ENCODE results near the gene SNPH.
"Not testable (repeated sequence)": the region's sequence is repeated elsewhere in the genome, so short reads cannot be mapped to it uniquely, and the experiment has no call there.

The SNPH gene, protein sequence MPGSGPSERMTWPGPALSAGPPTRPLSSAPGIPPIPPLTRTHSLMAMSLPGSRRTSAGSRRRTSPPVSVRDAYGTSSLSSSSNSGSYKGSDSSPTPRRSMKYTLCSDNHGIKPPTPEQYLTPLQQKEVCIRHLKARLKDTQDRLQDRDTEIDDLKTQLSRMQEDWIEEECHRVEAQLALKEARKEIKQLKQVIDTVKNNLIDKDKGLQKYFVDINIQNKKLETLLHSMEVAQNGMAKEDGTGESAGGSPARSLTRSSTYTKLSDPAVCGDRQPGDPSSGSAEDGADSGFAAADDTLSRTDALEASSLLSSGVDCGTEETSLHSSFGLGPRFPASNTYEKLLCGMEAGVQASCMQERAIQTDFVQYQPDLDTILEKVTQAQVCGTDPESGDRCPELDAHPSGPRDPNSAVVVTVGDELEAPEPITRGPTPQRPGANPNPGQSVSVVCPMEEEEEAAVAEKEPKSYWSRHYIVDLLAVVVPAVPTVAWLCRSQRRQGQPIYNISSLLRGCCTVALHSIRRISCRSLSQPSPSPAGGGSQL

GRCh38 chr20:1266167-1266973, at the start of gene SNPH:
Gene SNPH (plus strand): TSS chr20:1266294. CDS start chr20:1296240, 29,946 bp downstream.
- TF ChIP-seq, protein P1, sequence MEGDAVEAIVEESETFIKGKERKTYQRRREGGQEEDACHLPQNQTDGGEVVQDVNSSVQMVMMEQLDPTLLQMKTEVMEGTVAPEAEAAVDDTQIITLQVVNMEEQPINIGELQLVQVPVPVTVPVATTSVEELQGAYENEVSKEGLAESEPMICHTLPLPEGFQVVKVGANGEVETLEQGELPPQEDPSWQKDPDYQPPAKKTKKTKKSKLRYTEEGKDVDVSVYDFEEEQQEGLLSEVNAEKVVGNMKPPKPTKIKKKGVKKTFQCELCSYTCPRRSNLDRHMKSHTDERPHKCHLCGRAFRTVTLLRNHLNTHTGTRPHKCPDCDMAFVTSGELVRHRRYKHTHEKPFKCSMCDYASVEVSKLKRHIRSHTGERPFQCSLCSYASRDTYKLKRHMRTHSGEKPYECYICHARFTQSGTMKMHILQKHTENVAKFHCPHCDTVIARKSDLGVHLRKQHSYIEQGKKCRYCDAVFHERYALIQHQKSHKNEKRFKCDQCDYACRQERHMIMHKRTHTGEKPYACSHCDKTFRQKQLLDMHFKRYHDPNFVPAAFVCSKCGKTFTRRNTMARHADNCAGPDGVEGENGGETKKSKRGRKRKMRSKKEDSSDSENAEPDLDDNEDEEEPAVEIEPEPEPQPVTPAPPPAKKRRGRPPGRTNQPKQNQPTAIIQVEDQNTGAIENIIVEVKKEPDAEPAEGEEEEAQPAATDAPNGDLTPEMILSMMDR (conservative IDR thresholded peaks at IDR 0.05; ENCODE audit: low read length) = no peak
- peak; percentile 70 for DNase-seq (ENCODE audit: low read depth)
- peak within 1 kb of the TSS; percentile 62 for H3K4me3 ChIP-seq (ENCODE audit: low read length)

GRCh38 chr20:1216527-1217427, 49.3 kb upstream of the SNPH start:
- H3K4me3 ChIP-seq (ENCODE audit: low read length); DNase-seq (ENCODE audit: low read depth): not testable (repeated sequence)

DNA sequence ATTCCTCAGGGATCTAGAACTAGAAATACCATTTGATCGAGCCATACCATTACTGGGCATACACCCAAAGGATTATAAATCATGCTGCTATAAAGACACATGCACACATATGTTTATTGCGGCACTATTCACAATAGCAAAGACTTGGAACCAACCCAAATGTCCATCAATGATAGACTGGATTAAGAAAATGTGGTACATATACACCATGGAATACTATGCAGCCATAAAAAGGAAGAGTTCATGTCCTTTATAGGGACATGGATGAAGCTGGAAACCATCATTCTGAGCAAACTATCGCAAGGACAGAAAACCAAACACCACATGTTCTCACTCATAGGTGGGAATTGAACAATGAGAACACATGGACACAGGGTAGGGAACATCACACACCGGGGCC, 43.3 kb upstream of the SNPH start:
- H3K4me3 ChIP-seq (ENCODE audit: low read length); DNase-seq (ENCODE audit: low read depth): not testable (repeated sequence)

DNA sequence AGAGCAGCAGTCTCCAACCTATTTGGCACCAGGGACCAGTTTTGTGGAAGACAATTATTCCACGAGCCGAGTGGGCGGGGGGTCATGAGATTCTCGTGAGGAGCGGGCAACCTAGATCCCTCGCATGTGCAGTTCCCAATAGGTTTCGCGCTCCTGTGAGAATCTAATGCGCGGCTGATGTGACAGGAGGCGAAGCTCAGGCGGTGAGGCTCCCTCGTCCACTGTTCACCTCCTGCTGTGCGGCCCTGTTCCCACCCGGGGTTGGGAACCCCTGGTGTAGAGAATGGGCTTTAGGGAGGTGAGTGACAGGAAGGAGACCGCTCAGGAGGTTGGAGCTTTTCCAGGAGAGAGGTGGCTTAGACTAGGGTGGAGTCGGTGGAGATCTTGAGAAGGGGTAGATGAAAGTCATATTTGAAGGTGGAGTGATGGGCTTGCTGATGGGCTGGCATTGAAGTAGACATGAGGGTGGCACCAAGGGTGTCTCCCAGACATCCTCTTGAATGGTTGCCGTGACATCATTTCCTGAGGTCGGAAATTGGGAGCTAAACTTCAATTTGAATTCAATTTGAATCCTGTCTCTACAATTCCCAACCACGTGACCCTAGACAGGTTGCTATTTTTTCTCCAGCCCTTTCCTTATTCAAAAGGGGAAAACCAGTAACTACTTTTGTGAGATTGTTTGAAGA, 41.7 kb upstream of the SNPH start:
- H3K4me3 ChIP-seq (ENCODE audit: low read length) = no peak overlapping the region
- no peak for DNase-seq (ENCODE audit: low read depth)
- TF ChIP-seq, protein P1 (conservative IDR thresholded peaks at IDR 0.05; ENCODE audit: low read length) = no peak

- TF ChIP-seq, protein P1 (conservative IDR thresholded peaks at IDR 0.05; ENCODE audit: low read length) = no peak
- DNase-seq (ENCODE audit: low read depth) = no peak
- peak overlapping the region; percentile 53 for H3K4me3 ChIP-seq (ENCODE audit: low read length)
These were observed 40.8 kb upstream of the SNPH start for GRCh38 chr20:1225263-1225782.

DNA sequence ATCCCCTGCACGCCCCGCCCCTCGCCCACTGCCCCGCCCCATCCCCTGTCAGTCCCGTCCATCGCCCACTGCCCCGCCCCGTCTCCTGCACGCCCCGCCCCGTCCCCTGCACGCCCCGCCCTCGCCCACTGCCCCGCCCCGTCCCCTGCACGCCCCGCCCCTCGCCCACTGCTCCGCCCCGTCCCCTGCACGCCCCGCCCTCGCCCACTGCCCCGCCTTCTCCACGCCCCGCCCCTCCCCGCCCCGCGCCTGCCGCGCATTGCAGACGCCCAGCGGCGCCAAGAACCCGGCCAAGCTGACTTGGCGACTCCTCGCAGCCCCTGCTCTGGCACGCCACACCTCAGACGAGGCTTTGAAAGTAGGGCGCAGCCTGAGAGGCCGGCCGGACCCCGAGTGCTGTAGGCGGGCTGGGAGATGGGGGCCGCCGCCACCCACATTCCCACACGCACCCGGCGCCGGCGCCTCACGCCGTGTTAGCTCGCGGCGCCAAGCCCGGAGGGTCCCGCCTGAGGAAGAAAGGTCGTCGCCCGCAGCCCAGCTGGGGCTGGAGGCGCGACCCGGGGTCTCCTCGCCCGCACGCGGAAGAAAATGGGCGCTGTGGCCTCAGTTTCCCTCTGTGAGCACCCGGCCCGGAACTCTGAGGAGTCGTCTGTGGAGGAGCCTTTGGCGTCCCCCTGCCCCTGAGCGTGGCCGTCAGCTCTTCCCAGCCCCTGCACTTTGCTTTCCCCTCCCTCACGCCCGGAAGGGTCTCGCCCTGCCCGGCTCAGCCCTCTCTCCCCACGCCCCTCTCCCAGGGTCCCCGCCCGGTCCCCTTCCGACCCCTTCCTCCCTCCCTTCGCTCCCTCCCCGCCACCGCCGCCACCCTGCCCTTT, 40.1 kb upstream of the SNPH start, which contains the start of gene RAD21L1:
Gene RAD21L1, plus strand, starts transcription at position 262 of the 872 bp plus-strand sequence. CDS start 2,410 bp downstream, outside the sequence.
- DNase-seq (ENCODE audit: low read depth) = peak; percentile 62
- TF ChIP-seq, protein P1 (conservative IDR thresholded peaks at IDR 0.05; ENCODE audit: low read length) = no peak
- peak within 1 kb of the TSS; percentile 66 for H3K4me3 ChIP-seq (ENCODE audit: low read length)

All from AG10803 (cell line).